ENCODE measurements around the gene RPUSD1.
A peak's percentile ranks its signal among the peaks of the same experiment; 100 is the strongest.
"Not testable (repeated sequence)": the region's sequence is repeated elsewhere in the genome, so short reads cannot be mapped to it uniquely, and the experiment has no call there.

RPUSD1 gene

DNA sequence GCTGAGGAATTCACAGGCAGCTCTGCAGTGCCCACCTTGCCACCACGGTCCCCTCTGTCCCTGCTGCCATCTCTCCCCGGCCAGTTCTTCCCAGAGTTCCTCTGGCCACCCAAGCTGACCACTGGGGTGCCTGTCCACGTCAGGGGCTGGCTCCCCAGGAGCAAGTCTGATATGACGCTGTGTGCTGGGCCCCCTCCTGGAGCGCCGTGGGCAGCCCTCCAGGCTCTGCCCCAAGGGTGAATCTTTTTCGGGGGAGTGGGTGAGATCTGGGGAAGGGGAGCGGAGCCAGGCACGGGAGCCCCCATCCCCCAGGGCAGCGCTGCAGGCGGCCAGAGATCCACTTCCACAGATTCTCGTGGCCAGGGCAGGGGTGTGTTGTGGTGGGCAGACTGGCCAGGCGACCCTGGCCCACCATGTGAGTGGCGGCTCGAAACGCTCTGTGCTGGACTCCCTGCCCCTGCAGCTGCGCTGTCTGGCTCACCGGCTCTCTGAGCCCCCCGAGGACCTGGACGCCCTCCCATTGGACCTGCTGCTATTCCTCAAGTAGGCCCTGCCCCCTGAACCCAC lies 23.9 kb downstream of the RPUSD1 start:
- DNase-seq = no peak

DNA sequence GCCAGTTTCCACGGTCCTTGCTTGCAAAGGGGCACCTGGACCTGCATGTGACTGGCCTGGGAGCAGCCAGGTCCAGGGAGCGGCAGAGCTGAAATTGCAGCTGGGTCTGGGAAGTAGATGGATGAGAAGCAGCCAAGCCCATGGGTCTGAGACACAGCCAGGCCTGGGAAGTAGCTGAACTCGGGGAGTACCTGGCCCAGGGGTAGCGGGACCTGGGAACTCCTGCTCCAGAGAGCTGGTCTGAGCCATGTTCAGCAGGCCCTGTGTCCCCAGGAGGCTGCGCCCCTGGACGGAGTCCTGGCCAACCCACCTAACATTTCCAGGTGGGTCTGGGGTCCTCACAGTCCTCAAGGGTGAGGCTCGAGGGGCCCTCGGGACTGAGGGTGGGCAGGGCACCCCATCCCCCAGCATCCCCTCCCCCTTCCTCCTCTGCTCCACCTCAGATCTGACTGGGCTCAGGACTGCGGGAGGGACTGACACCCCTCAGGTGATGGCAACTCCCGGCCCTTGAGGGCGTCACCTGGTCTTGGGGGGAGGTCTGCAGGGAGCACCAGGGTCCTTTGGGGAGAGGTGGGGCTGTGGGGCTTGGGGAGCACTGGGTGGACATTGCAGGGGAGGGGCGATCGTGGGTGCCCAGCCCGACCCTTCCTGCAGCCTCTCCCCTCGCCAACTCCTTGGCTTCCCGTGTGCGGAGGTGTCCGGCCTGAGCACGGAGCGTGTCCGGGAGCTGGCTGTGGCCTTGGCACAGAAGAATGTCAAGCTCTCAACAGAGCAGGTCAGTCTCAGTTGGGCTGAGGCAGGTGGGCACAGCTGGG lies 24.6 kb downstream of the RPUSD1 start:
- DNase-seq = no peak

DNA sequence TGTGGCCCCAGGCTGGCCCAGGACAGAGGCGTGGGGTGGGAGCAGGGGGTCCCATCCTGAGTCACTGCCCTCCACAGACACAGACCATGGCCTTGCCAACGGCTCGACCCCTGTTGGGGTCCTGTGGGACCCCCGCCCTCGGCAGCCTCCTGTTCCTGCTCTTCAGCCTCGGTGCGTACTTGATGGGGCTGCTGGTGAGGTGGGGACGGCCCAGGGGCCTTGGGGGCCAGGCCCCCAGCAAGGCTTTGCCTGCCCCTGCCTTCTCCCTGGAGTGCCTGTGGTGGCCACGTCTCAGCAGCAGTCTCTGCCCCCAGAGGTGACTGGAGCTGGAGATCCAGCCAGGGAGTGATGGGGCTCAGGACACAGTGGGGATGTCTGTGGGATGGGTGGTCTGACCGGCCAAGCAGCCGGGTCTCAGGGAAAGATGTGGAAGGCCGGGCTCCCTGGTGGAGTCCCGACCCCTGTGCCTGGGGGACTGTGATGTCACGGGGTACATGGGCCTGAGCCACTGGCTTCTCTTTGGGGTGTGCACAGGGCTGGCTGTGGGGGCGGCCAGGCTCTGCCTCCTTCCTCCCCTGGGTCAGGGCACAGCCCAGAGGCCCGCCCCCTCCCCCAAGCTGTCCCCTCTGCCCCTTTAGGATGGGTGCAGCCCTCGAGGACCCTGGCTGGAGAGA lies 25.4 kb downstream of the RPUSD1 start:
- no peak for DNase-seq

DNA sequence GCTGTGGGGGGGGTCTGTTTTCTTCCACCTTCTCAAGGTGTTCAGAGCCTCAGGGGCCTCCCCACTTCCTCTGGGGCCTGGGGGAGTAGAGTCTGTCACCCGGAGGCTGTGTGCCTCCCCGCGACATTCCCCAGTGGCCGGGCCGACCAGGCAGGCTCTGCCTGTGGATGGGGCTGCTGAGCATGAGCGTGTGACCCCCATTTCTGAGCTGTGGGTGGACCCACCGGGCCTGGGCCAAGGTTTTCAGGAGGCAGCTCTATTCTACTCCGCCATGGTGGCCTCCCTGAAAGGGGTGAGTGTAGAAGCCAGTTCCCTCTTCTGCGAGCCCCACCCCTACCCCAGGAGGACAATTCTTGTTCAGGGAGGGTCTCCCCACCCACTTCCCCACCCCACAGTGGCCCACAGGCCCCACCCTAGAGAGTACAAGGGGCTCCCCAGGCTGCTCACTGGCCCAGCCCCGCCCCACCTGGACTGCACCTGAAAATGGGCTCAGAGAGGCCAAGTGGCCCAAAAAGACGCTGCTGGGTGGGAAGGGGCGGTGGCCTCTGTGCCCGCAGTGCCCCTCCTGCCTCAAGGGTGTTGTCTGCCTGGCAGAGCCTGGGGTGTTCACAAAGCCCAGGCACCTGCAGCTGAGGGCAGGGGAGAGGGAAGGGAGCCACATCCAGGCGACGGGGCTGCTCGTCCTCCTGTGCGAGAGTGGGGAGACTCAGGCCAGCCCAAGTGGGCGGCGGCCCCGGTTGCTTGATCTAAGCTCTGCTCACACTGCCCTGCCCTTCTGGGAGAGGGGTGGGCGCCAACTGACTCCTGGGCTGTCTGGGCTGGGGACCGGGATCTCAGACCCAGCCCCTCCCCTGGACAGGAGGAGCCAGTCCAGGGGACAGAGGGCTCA lies 26.3 kb downstream of the RPUSD1 start:
- DNase-seq = no peak

DNA sequence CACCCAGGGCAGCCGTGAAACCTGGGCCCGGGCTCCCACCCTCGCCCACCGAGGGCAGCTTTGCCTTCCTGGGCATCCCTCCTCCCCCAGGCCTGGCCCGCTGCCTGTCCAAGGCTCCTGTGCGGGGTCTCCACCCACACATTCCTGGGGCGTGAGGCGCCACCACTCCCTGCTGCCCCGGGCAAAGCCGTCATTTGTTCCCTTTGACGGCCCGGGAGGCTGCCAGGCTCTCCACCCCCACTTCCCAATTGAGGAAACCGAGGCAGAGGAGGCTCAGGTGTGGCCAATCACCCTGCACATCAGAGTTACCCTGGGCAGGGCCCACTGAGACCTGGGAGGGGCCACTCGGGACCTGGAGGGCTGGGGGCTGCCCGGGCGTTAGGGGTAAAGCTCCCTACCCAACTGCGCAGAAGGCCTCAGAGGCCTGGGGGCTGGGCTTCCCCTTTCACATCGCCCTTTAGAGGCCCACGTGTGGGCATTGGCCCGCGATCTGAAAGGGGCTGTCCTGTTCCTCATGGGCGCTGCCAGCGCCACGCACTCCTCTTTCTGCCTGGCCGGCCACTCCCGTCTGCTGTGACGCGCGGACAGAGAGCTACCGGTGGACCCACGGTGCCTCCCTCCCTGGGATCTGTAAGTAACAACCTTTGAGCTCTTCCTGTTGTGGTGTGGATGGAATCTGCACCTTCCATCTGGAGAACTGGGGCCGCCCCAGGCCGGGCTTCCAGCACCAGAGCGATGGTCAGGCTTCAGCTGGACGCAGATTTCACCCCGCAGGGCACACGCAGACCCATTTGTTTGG lies 27.4 kb downstream of the RPUSD1 start, which contains the start of gene MSLN:
Gene MSLN, plus strand, starts transcription at position 190 of the 799 bp plus-strand sequence. CDS start 1,947 bp downstream, outside the sequence.
- no peak for DNase-seq

DNA sequence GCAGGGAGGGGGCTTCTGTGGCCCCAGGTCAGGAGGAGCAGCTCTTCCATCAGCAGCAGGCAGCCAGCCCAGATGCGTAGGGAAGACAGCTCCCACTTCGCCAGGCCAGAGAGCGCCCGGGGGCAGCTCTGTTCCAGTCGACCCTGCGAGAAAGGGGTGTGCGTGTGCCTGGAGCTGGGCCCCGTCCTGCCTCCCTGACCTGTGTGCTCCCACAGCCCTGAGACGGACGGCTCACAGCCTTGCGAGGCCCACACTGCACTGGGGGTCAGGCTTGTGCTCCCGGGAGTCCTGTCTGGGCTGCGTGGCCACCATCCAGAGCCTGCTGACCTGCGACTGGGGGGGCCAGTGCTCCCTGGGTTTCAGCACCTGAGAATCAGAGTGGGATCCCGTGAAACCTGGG lies 28.1 kb downstream of the RPUSD1 start:
- DNase-seq = no peak

DNA sequence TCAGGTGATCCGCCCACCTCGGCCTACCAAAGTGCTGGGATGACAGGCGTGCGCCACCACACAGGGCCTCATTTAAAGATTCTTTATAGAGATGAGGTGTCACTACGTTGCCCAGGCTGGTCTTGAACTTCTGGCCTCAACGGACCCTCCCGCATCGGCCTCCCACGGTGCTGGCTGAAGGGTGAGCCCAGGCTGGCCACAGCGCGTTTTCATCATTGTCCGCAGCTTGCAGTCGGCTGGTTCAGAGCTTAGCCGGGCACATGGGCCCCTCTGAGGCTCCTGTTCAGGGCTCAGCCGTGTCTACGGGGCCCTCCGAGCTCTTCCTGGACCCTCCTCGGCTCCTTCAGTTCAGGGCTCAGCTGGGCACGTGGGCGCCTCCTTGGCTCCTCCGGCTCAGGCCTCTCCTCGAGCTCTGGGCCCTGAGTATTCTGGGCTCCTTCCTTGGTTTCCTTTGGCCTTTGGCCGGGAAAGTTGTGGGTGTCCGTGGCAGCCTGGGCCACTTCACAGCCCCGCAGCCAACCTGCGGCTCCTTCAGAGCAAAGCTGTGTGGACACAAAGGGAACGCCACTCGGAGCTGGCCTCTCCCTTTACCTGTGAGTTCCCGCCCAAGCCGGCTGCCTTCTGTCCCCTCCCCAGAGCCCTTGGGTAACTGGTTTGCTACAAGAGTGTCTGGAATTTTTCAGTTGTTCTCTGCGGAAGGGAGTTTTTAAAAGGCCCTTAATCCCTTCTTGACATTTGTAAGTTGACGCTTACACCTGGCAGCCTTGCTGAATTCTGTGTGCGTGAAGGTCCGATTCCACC lies 28.9 kb downstream of the RPUSD1 start:
- DNase-seq = no peak

DNA sequence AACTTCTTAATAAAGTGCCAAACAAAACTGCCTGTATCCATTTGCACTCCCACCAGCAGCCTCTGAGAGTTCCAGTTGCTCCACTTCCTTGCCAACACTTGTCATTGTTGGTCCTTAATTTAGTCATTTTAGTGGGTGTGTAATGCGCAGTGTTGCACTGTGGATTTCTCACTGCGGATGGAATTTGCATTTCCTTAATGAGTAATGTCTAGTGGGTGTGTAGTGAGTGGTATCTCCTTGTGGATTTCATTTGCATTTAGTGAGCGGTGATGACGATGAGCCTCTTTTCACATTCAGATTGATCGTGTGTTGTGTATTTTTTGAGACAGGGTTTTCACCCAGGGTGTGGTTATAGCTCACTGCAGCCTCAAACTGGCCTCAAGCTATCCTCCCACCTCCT lies 31.8 kb downstream of the RPUSD1 start:
- no peak for DNase-seq

DNA sequence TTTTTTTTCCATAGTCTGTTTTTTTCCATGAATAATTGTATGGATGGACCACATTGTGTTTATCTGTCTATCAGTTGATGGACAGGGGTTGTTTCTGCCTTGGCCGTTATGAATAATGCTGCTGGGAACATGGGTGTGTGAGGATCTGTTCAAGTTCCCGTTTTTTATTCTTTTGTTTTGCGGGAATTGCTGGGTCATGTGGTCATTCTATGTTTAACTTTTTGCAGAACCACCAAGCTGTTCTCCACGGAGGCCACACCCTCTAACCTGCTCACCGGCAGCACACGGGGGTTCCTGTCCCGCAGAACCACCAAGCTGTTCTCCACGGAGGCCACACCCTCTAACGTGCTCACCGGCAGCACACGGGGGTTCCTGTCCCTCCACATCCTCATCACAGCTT lies 33.5 kb downstream of the RPUSD1 start:
- DNase-seq = peak; percentile 20

DNA sequence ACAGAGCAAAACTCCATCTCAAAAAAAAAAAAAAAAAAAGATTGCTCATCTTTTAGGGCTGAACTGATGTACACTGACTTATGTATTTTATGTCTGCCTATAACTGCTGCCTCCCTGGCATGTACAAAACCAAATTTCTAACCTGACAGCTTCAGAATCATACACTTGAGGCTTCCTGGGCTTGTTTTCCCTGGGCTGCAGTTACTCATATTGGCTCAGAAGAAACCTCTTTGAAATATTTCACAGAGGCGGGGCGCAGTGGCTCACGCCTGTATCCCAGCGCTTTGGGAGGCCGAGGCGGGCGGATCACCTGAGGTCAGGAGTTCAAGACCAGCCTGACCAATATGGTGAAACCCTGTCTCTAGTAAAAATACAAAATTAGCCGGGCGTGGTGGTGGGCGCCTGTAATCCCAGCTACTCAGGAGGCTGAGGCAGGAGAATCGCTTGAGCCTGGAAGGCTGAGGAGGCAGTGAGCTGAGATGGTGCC lies 34.0 kb downstream of the RPUSD1 start:
- not testable (repeated sequence) for DNase-seq

DNA sequence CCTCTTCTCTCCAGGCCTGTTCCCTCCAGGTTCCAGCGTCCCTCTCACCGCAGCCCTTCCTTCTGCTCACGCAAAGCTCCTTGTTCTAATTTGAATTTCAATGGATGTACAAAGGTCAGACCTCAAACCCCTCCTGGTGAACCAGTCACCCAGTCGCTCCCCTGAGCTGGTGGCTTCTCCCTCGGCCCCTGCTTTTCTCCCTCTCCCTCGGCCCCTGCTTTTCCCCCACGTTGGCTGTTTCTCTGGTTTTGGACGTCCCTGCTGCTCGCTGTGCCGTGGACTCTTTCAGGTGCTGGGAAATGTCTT lies 36.2 kb downstream of the RPUSD1 start:
- DNase-seq = no peak

DNA sequence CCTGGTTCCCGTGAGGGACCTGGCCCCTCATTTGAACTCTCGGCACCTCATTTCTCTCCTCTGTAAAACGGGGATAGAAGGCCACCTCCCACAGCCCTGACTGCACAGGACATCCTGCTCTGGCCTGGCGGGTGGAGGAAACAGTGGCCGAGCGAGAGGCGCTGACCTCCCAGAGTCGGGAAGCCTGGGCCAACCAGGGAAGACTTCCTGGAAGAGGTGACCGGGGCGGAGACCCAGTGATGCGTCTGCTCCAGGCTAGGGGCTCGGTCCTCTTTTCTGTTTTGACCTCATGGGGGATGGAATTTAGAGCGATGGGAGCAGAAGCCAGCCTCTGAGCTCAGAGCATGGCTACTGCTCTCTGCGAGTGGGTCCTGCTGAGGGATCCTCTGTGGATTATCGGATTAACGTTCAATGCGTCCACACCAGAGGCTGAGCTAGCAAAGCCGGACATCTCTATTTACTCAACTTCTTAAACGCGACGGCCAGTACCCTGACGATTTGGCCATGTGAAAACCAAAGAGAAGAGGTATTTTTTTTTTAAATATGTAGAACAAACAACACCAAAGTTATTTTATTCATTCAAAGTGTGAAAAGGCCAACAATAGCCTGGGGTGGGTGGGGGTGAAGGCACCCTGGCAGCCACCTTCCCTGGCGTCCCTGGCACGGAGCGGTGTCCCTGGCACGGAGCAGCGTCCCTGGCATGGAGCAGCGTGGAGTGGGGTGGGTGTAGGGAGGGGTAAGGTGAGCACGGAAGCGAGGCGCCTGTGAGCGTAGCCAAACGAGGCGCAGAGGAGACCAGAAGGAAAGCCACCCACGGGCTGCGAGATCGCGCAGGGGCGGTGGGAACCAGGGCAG lies 36.8 kb downstream of the RPUSD1 start:
- DNase-seq = no peak

DNA sequence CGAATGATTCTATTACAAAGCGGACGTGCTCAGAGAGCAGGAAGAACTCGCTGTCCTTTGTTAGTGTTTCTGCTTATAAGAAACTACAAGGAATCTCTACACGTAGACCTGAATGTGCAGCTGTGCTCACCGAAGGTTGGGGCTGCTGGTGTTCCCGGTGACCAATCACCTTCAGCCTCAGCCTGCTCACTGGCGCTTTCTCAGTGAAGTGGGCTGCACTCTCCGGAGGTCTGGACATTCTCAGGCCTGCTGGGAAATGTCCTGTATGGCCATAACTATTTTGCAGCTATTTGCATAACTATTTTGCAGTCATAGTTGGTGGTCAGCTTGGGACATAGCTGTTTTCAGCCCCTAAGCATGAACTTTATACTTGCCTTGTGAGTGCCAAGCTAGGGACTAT lies 37.7 kb downstream of the RPUSD1 start:
- no peak for DNase-seq

DNA sequence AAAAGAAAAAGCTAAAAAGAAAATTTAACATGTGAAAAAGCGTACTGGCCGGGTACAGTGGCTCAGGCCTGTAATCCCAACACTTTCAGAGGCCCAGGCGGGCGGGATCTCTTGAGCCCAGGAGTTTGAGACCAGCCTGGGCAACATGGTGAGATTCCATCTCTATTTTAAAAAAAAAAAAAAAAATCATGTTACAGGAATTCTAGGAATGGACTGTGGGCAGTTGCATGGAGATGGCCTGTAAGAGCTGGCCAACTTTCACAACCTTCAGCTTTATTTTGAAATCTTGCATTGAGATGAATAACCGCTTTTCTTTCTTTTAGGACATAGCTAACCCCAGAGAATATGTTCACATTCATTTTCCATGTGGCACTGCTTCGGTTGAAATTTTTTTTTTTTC lies 39.2 kb downstream of the RPUSD1 start:
- DNase-seq = no peak

DNA sequence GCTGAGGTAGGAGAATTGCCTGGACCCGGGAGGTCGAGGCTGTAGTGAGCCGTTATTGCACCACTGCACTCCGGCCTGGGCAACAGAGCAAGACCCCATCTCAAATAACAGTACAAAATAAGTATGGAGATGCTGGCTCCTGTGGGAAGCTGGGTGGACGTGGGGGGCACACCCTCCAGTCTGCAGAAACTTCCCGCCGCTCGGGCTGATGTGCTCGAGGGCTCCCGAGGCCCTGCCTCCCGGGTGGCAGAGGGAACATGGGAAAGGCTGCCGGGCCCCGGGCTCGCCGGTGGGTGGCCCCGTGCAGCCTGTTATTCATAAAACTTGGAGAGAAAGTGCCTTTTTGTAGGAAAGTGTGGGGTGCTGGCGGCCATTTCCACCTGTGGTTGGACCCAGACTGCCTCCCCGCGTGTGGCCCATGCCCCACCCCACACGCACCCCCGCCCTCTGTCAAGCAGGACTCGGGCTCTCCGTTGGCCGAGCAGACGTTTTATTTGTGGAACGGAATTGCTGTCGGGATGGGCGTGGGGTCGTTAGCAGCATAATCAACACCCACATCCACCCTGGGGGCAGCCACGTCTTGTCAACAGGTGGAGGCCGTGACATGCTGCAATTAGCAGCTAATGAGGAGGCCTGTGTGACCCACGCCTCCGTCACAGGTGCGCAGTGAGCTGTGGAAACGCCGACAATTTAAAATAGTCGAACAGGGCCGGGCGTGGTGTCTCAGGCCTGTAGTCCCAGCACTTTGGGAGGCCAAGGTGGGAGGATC lies 40.0 kb downstream of the RPUSD1 start:
- DNase-seq = no peak

DNA sequence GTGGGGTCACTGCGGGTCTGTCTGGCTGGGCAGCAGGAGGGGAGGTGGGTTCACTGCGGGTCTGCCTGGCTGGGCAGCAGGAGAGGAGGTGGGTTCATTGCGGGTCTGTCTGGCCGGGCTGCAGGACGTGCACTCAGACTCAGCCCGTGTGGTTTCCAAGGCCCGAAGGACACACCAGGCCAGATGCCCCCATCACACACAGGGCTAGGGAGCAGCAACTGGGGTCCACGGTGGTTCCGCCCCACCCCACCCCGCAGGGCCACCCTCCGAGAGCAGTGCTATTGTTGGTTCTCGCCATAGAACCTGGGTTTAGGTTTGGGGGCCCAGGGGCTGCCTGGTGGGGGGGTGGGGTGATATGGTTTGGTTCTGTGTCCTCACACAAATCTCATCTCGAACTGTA lies 41.5 kb downstream of the RPUSD1 start:
- no peak for DNase-seq

DNA sequence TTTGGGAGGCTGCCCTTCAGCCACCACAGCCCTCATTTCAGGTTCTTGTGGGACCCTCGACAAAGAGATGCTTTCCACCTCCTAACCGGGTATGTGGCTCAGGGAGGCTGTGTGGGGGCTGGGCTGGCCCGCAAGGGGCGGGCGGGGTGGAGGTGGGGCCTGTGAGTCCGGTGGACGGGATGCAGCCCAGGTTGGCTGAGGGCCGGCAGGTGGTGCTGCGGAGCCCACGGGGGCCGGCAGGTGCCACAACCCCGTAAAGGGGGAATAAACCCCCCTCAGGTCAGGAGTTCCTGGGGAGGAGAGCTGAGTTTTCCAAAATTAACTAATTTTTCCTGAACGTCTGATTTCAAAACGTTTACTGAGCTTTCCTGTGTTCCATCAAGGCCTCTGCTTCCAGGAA lies 42.4 kb downstream of the RPUSD1 start:
- no peak for DNase-seq

DNA sequence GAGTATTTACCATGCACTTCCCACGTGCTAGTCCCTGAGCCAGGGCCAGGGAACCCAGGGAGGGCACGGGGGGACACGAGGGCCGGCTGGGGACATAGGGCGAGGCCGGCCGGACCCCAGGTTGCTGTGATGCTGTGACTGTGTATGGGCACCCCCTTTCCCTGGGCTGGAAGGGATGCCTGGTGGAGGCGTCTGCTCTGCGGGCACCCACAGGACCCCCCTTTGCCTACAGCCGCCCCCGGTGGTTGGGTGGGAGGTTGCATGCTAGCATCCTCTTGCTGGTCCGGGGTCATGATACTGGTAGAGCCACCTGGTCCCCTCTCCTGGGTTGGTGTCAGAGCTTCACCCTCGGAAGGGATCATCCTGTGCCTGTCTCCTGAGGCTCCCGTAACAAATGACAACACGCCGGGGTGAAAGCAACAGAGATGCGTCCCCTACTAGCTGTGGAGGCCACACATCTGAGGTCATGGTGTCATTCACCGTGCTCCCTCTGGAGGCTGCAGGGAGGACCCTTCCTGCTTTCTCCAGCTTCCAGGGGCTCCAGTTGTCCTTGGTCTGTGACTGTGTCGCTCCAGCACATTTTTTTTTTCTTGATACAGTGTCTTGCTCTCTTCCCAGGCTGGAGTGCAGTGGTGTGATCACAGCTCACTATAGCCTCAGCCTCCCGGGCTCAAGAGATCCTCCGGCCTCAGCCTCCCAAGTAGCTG lies 44.2 kb downstream of the RPUSD1 start:
- no peak for DNase-seq

DNA sequence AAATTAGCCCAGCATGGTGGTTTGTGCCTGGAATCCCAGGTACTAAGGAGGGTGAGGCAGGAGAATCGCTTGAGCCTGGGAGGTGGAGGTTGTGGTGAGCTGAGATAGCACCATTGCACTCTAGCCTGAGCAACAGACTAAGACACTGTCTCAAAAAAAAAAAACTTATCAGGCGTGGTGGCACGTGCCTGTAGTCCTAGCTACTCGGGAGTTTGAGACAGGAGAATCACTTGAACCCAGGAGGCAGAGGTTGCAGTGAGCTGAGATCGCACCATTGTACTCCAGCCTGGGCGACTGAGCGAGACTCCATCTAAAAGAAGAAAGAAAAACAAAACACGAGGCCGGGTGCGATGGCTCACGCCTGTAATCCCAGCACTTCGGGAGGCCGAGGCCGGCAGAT lies 45.3 kb downstream of the RPUSD1 start:
- DNase-seq = not testable (repeated sequence)

All from CD4-positive, alpha-beta T cell treated with Interleukin-21 for 1 hour (primary cell).